Measurements from ENCODE around the gene TPM1.
"Not testable (repeated sequence)": the region's sequence is repeated elsewhere in the genome, so short reads cannot be mapped to it uniquely, and the experiment has no call there.

The TPM1 gene

GRCh38 chr15:63090887-63091286 lies 48.3 kb downstream of the TPM1 start:
- Histone ChIP-seq H3K9me3 (ENCODE audit: control extremely low read depth in 1 of 5, control insufficient read depth in 4 of 5, insufficient read depth in 2 of 5, low read depth in 1 of 5, low read length in 4 of 5) (no peaks in the 10 kb centered on the region), H3K4me3 (ENCODE audit: control insufficient read depth in 1 of 7, extremely low read depth in 1 of 7, insufficient read depth in 4 of 7, low read depth in 2 of 7, low read length in 6 of 7) (no peak overlapping the region), H3K36me3 (ENCODE audit: control insufficient read depth in 4 of 4, insufficient read depth in 4 of 4, low read length in 3 of 4) (no peaks in the 10 kb centered on the region), H3K27me3 (replicated peaks in 2 of 5; ENCODE audit: control insufficient read depth in 4 of 5, insufficient read depth in 5 of 5, low read length in 4 of 5) (no peaks in the 10 kb centered on the region), H3K27ac (ENCODE audit: insufficient read depth in 1 of 2, low read depth in 1 of 2, low read length in 2 of 2, poor library complexity in 1 of 2, severe bottlenecking in 2 of 2) (no peak overlapping the region), H3K4me1 (ENCODE audit: control extremely low read depth in 1 of 4, control insufficient read depth in 4 of 4, insufficient read depth in 4 of 4, low read length in 3 of 4) (peaks cover 0 to 17% (median 6%) of the 10 kb centered on the region in 4 experiments)
- 95% methylated on average over 7 of the region's 10 CpGs for WGBS (ENCODE audit: insufficient coverage)
- ChIA-PET POLR2A (no interaction called here), CTCF (interaction anchor here (0.9 to 11.9 kb wide), 2 partner anchors 34 to 46 kb away, joined by 3 to 213 read pairs; partner anchors contain the start of gene TPM1)
- DNase-seq: no peak

- Histone ChIP-seq H3K27ac (ENCODE audit: insufficient read depth in 1 of 2, low read depth in 1 of 2, low read length in 2 of 2, poor library complexity in 1 of 2, severe bottlenecking in 2 of 2) (no peak overlapping the region), H3K4me1 (ENCODE audit: control extremely low read depth in 1 of 4, control insufficient read depth in 4 of 4, insufficient read depth in 4 of 4, low read length in 3 of 4) (peaks cover 0 to 17% (median 8%) of the 10 kb centered on the region in 4 experiments), H3K4me3 (ENCODE audit: control insufficient read depth in 1 of 7, extremely low read depth in 1 of 7, insufficient read depth in 4 of 7, low read depth in 2 of 7, low read length in 6 of 7) (no peak overlapping the region), H3K36me3 (ENCODE audit: control insufficient read depth in 4 of 4, insufficient read depth in 4 of 4, low read length in 3 of 4) (no peaks in the 10 kb centered on the region), H3K9me3 (ENCODE audit: control extremely low read depth in 1 of 5, control insufficient read depth in 4 of 5, insufficient read depth in 2 of 5, low read depth in 1 of 5, low read length in 4 of 5) (no peaks in the 10 kb centered on the region), H3K27me3 (replicated peaks in 2 of 5; ENCODE audit: control insufficient read depth in 4 of 5, insufficient read depth in 5 of 5, low read length in 4 of 5) (no peaks in the 10 kb centered on the region)
- 95% methylated on average over 2 of the region's 4 CpGs for WGBS (ENCODE audit: insufficient coverage)
- no peak for DNase-seq
- POLR2A ChIA-PET: no interaction called here
- CTCF ChIA-PET: interaction anchor here (1.2 to 11.9 kb wide), 3 partner anchors 7 to 47 kb away, joined by 3 to 213 read pairs (median 3); partner anchors contain the start of gene TPM1
Observed at GRCh38 chr15:63091679-63092446, 49.3 kb downstream of the TPM1 start.

- Histone ChIP-seq H3K36me3 (ENCODE audit: control insufficient read depth in 4 of 4, insufficient read depth in 4 of 4, low read length in 3 of 4) (no peaks in the 10 kb centered on the region), H3K27ac (ENCODE audit: insufficient read depth in 1 of 2, low read depth in 1 of 2, low read length in 2 of 2, poor library complexity in 1 of 2, severe bottlenecking in 2 of 2) (no peak overlapping the region), H3K27me3 (replicated peaks in 2 of 5; ENCODE audit: control insufficient read depth in 4 of 5, insufficient read depth in 5 of 5, low read length in 4 of 5) (no peaks in the 10 kb centered on the region), H3K4me3 (ENCODE audit: control insufficient read depth in 1 of 7, extremely low read depth in 1 of 7, insufficient read depth in 4 of 7, low read depth in 2 of 7, low read length in 6 of 7) (no peak overlapping the region), H3K4me1 (ENCODE audit: control extremely low read depth in 1 of 4, control insufficient read depth in 4 of 4, insufficient read depth in 4 of 4, low read length in 3 of 4) (peaks cover 0 to 23% (median 10%) of the 10 kb centered on the region in 4 experiments), H3K9me3 (ENCODE audit: control extremely low read depth in 1 of 5, control insufficient read depth in 4 of 5, insufficient read depth in 2 of 5, low read depth in 1 of 5, low read length in 4 of 5) (no peaks in the 10 kb centered on the region)
- CTCF ChIA-PET: interaction anchor here (0.5 to 11.9 kb wide), 14 partner anchors 9 to 352 kb away, joined by 3 to 213 read pairs (median 3); partner anchors contain the start of gene TPM1
- 13% methylated on average over 5 of the region's 6 CpGs for WGBS (ENCODE audit: insufficient coverage)
- DNase-seq: peak; percentile 71 to 81 (median 77)
- POLR2A ChIA-PET: interaction anchor here (0.6 kb wide), 1 partner anchor 46 kb away, joined by 4 read pairs; no protein-coding TSS in a partner anchor
Observed at GRCh38 chr15:63093486-63094205, 51.1 kb downstream of the TPM1 start.

- Histone ChIP-seq H3K4me3 (ENCODE audit: control insufficient read depth in 1 of 7, extremely low read depth in 1 of 7, insufficient read depth in 4 of 7, low read depth in 2 of 7, low read length in 6 of 7) (no peak overlapping the region), H3K36me3 (ENCODE audit: control insufficient read depth in 4 of 4, insufficient read depth in 4 of 4, low read length in 3 of 4) (no peaks in the 10 kb centered on the region), H3K27me3 (replicated peaks in 2 of 5; ENCODE audit: control insufficient read depth in 4 of 5, insufficient read depth in 5 of 5, low read length in 4 of 5) (no peaks in the 10 kb centered on the region), H3K27ac (ENCODE audit: insufficient read depth in 1 of 2, low read depth in 1 of 2, low read length in 2 of 2, poor library complexity in 1 of 2, severe bottlenecking in 2 of 2) (no peak overlapping the region), H3K9me3 (ENCODE audit: control extremely low read depth in 1 of 5, control insufficient read depth in 4 of 5, insufficient read depth in 2 of 5, low read depth in 1 of 5, low read length in 4 of 5) (no peaks in the 10 kb centered on the region), H3K4me1 (ENCODE audit: control extremely low read depth in 1 of 4, control insufficient read depth in 4 of 4, insufficient read depth in 4 of 4, low read length in 3 of 4) (peaks cover 0 to 14% (median 6%) of the 10 kb centered on the region in 4 experiments)
- DNase-seq: no peak
- POLR2A ChIA-PET: no interaction called here
- WGBS (ENCODE audit: insufficient coverage): 83% methylated on average over 1 of the region's 2 CpGs
- CTCF ChIA-PET: interaction anchor here (0.7 to 11.9 kb wide), 11 partner anchors 14 to 312 kb away, joined by 3 to 213 read pairs (median 4); partner anchors contain the start of gene TPM1
Observed at GRCh38 chr15:63094495-63094931, 52.0 kb downstream of the TPM1 start.

GRCh38 chr15:63096178-63096577 lies 53.6 kb downstream of the TPM1 start:
- H3K9me3 ChIP-seq (ENCODE audit: control extremely low read depth in 1 of 5, control insufficient read depth in 4 of 5, insufficient read depth in 2 of 5, low read depth in 1 of 5, low read length in 4 of 5): no peaks in the 10 kb centered on the region
- H3K4me1 ChIP-seq (ENCODE audit: control extremely low read depth in 1 of 4, control insufficient read depth in 4 of 4, insufficient read depth in 4 of 4, low read length in 3 of 4): peaks cover 0 to 12% (median 5%) of the 10 kb centered on the region in 4 experiments
- WGBS (ENCODE audit: insufficient coverage): 100% methylated on average over 4 of the region's 4 CpGs
- POLR2A ChIA-PET: no interaction called here
- no peaks in the 10 kb centered on the region for H3K36me3 ChIP-seq (ENCODE audit: control insufficient read depth in 4 of 4, insufficient read depth in 4 of 4, low read length in 3 of 4)
- no peak overlapping the region for H3K4me3 ChIP-seq (ENCODE audit: control insufficient read depth in 1 of 7, extremely low read depth in 1 of 7, insufficient read depth in 4 of 7, low read depth in 2 of 7, low read length in 6 of 7)
- no peaks in the 10 kb centered on the region for H3K27me3 ChIP-seq (replicated peaks in 2 of 5; ENCODE audit: control insufficient read depth in 4 of 5, insufficient read depth in 5 of 5, low read length in 4 of 5)
- CTCF ChIA-PET: interaction anchor here (0.8 to 11.9 kb wide), 3 partner anchors 37 to 51 kb away, joined by 3 to 213 read pairs (median 15); partner anchors contain the start of gene TPM1
- no peak overlapping the region for H3K27ac ChIP-seq (ENCODE audit: insufficient read depth in 1 of 2, low read depth in 1 of 2, low read length in 2 of 2, poor library complexity in 1 of 2, severe bottlenecking in 2 of 2)
- DNase-seq: no peak

GRCh38 chr15:63098901-63099300 lies 56.4 kb downstream of the TPM1 start:
- DNase-seq; POLR2A ChIA-PET; H3K9me3 ChIP-seq (ENCODE audit: control extremely low read depth in 1 of 5, control insufficient read depth in 4 of 5, insufficient read depth in 2 of 5, low read depth in 1 of 5, low read length in 4 of 5); H3K4me3 ChIP-seq (ENCODE audit: control insufficient read depth in 1 of 7, extremely low read depth in 1 of 7, insufficient read depth in 4 of 7, low read depth in 2 of 7, low read length in 6 of 7); H3K36me3 ChIP-seq (ENCODE audit: control insufficient read depth in 4 of 4, insufficient read depth in 4 of 4, low read length in 3 of 4); H3K27ac ChIP-seq (ENCODE audit: insufficient read depth in 1 of 2, low read depth in 1 of 2, low read length in 2 of 2, poor library complexity in 1 of 2, severe bottlenecking in 2 of 2); H3K27me3 ChIP-seq (replicated peaks in 2 of 5; ENCODE audit: control insufficient read depth in 4 of 5, insufficient read depth in 5 of 5, low read length in 4 of 5); CTCF ChIA-PET: not testable (repeated sequence)
- peaks cover 0 to 19% (median 6%) of the 10 kb centered on the region in 4 experiments for H3K4me1 ChIP-seq (ENCODE audit: control extremely low read depth in 1 of 4, control insufficient read depth in 4 of 4, insufficient read depth in 4 of 4, low read length in 3 of 4)
- WGBS (ENCODE audit: insufficient coverage): 100% methylated on average over 1 of the region's 33 CpGs
